GM21825 (cell line): ENCODE results near the gene GOLGA6D.
"Not testable (repeated sequence)": the region's sequence is repeated elsewhere in the genome, so short reads cannot be mapped to it uniquely, and the experiment has no call there.

ENCODE experiments used
- ATAC-seq: cut with Tn5 transposase; IDR thresholded peaks from one replicate; pipeline ENCODE4 v1.9.1; 2021; ENCODE audit warnings: mild to moderate bottlenecking, moderate library complexity; ENCODE audit not compliant: unreplicated experiment

GOLGA6D gene, protein sequence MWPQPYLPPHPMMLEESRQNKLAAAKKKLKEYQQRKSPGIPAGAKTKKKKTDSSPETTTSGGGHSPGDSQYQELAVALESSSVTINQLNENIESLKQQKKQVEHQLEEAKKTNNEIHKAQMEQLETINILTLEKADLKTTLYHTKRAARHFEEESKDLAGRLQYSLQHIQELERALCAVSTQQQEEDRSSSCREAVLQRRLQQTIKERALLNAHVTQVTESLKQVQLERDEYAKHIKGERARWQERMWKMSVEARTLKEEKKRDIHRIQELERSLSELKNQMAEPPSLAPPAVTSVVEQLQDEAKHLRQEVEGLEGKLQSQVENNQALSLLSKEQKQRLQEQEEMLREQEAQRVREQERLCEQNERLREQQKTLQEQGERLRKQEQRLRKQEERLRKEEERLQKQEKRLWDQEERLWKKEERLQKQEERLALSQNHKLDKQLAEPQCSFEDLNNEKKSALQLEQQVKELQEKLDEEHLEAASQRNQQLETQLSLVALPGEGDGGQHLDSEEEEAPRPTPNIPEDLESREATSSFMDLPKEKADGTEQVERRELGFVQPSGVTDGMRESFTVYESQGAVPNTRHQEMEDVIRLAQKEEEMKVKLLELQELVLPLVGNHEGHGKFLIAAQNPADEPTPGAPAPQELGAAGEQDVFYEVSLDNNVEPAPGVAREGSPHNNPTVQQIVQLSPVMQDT

DNA sequence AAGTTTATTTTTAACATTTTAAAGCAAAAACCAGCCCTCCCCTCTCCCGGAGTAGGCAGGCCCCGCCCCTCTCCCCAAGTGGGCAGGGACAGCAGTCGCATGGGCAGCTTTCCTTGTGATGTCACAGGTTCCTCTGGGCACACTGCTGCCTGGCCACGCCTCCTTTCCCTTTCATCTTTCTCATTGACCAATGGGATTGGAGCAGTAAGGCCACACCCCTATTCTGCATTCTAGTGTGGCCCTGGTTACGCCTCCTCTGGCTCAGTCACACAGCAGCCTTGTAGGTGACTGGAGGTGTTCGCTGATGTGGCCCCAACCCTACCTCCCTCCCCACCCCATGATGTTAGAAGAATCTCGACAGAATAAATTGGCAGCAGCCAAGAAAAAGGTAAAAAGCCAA lies at the start of gene GOLGA6D:
GOLGA6D (plus strand) TSS at position 264 of the 400 bp plus-strand sequence; CDS start at position 305, 41 bp downstream.
- not testable (repeated sequence) for ATAC-seq

DNA sequence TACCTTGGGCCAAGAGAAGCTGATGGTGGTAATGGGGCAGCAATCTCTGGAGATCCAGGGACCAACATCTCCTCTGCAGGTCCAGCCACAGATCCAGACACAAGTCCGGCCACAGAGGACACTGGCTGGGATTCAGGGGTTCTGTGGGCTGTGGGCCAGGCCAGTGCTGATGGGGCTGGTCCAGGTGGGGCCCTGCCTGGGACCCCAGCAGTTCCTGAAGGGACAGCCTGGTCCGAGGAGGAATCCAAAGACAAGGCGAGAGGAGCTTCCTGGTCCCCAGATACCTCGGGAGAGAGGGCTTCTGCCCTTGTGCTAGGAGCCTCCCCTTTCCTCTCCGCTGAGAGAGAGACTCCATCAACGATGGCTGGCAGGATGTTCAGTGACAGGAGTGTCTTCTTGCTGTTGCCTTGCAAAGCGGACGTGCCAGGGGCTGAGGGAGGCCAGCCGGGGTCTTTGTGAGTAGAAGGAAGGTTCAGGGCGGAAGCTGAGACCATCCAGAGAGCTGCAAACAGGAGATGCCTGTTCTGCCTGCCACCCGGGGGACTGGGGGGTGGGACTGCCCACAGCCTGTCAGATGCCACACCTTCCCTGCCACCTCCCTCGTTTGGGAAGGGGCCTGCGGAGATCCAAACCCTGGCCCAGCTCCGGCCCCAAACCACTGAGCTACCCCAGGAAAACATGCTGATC lies 49.0 kb upstream of the GOLGA6D start:
- no peak for ATAC-seq

DNA sequence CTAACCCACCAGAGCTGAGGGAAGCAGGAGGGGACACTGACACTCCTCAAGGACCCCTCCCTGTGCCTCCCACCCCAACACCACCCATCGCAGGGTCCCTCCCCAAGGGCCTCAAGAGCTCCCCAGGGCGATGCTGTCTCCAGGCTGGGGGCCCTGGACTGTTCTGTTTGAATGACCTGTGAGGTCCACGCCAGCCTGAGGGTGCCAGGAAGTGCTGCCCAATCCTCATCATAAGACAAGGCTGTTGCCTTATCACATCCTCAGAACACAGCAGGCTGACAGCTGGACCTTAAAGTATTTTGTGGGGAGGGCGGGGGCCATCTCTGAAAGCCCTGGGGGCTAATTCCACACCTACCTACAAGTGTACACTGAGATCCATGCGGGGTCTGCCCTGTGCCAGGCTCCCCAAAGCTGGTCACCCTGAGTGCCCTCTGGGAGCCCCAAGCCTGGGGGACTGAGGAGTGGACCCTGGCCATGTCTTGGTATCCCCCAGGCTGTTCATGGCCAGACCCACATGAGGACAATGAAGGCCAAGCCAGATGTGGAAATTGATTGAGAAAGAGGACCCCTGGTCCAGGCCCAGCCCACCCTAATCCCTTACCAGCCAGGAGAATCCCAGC lies 48.3 kb upstream of the GOLGA6D start:
- ATAC-seq = no peak

DNA sequence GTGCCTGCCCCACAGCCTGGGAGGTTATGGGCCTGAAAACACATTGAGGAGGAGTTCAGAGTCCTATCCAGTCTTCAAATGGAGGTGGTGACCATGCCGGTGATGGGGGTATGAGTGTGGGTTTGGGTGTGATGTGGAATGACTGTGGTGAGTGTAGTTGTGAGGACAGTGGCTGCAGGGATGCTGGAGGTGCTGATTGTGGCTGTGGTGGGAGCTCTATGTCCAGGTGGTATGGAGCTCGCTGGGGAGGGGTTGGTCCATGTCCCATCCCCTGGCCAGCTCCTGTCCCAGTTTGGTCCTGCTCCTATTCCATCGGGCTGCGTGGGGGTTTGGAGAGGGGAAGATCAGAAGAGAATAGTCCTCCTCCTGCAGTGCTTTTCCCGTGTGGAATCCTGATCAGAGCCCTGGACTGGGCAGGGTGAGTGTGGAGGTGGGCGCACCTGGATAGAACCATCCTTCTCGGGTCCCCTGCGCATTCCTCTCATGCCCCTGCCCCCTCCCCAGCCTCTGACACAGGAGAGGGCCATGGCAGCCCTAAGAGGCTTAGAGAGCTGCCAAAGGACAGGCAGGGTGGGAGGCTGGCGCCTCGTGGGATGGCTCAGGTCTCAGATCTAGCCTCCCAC lies 47.5 kb upstream of the GOLGA6D start:
- ATAC-seq = no peak

DNA sequence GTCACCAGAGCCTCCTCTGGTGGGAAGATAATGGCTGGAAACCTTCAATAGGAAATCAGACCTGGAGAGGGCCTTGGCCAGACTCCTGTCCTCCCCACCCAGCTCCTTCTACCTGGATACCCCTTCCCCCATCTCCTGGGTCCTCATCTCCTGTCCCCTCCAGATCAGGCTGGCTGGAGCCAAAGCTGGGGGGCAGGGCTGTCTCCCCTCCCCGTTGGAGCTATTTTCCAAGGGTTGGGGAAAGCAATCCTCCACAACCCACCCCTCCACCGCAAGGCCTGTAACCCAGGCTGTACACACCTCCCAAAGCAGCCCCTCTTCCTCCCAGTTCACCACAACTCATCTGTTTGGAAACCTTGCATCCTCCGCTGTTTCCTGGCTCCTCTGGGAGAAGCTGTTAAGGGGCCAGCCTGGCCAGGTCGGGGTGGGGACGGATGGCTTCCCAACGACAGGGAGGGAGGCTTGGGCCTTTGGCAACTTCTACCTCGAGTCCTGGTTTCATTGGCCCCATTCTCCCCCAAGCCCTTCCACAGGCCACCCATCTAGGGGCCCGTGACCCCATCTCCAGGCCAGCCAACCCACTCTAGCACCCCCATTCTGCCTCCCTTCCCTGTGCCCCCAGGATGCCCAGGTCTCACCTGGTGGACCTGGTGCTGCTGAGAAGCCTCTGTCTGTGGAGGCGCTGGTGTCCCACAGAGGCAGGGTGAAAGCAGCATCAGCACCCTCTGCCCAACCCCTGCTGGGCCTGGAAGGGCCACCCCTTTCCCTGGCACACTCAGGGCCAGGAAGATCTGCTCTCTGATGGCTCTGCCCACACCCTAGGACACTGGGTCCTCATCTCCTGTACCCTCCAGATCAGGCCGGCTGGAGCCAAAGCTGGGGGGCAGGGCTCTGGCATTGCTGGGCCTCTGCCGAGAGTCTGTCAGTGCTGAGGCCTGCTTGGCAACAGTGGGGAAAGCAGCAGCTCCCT lies 46.6 kb upstream of the GOLGA6D start:
- ATAC-seq = no peak

DNA sequence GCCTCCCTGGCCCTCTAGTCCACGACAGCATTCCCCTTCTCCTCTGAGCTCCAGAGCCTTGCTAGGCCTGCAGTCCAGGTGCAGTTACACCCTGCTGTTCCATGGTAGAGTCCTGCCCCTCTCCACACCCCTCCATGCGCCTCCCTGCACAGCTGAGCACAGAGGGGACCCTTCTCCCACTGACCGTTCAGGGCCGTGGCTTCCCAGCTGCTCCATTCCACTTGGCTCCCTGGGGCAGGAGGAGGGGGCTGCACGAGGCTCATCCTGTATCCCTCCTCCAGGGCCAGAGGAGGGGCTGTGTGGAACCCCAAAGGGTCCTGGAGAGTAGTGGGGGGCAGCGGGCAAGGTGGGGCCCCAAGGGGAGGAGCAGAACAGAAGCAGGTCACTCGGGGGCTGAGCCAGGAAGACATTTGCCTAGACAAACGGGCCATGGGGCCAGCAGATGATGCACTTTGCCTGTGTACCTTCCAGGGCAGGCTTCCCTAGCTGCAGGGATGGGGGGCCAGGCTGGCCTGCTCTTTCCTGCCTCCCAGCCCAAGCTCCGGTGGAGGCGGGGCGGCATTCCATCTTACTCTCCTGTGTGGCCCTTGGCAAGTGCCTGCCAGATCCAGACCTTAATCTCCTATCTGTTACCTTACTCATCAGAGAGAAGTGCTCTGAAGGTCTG lies 45.2 kb upstream of the GOLGA6D start:
- no peak for ATAC-seq

DNA sequence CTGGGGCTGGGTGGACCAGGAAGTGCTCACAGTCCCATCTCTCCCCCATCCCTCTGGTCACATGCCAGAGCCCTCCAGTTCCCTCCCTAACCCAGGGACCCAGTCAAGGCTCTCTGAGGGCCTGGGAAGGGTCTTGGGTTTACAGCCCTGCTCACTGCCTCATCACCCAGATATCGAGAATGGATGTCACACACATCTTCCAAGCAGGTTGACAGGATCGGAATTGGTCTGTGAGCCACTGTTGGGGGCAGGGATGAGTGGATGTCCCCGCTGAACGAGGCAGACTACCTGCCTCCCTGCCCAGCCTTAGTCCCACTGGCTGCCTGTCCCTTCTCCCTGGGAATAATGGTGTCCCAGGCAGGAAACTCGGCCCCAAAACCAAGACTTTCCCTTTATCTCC lies 44.5 kb upstream of the GOLGA6D start:
- no peak for ATAC-seq

DNA sequence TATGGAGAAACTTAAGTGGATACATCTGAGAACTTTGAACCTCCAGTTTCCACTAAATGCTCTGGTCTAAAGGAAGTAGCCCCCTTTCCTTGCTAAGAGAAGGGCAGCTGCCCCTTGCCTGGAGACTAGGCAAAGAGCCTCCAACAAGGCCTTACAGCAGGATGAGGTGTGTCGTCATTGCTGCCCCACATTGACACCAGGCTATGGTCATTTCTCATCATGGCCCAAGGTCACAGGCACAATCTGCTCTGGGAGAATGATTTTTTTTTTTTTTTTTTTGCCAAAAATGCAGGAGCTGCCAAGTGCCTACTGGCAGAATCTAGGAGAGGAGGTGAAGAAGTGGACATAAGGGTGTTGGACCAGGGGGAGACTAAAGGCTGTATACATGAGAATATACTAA lies 36.9 kb upstream of the GOLGA6D start:
- not testable (repeated sequence) for ATAC-seq

DNA sequence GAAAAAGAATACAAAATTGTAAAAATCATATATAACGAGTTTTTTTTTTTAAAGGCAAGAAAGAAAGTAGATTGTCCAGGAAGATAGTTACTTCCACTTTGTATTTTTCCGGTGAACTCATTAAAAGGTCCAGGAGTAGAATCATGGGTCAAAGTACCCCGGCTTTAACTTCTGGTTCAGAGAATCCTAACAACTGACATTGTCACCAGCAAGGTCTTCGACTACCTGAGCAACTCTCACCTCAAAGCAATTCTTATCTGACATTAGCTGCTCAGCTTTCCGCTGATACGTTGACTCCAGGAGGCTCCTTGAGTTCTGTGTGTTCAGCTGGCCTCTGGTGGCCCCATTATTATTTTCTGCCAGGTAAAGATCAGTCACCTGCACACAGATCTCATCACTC lies 33.6 kb upstream of the GOLGA6D start:
- not testable (repeated sequence) for ATAC-seq

DNA sequence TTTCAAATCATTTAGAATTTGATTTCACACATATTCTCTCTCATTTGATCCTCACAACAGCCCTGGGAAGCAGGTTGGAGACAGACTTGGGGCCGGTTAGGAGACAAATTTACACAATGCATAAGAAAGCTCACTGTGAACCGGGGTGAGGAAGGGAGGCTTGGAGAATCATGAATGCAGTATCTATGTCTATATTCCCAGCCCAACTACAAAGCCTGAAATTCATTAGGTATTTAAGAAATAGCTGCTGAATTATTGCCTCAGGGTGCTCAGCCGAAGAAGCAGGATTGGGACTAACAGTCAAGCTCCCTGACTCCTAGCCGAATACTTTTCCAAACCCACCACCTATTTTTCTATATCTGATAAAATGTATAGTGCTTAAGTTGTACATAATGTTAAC lies 32.9 kb upstream of the GOLGA6D start:
- ATAC-seq = no peak

DNA sequence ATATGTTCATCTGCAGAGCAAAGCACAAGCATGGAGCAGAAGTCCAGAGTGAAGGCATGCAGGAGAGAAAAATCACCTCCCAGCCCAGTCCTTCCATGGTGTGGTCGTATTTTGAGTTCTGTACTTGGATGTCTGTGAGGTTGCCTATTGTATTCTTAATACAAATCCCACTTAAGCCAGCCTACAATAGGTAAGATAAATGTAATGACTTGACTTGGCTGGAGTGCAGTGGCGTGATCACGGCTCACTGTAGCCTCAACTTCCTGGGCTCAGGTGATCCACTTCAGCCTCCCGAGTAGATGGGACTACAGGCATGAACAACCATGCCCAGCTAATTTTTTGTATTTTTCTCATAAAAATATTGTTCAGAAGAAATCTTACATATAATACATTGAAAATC lies 31.3 kb upstream of the GOLGA6D start:
- ATAC-seq = not testable (repeated sequence)

DNA sequence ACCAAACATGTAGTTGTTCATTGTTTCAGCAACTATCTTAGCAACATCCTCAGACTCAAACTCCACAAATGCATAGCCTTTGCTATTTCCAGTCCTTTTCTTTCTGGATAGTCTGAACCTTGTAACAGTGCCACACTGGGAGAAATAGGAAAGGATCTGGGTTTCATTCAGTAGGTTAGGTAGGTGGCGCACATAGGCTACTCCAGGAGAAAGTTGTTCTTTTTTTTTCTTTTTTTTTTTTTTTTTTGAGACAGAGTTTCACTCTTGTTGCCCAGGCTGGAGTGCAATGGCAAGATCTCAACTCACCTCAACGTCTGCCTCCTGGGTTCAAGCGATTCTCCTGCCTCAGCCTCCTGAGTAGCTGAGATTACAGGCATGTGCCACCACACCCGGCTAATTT lies 30.4 kb upstream of the GOLGA6D start:
- ATAC-seq = not testable (repeated sequence)

DNA sequence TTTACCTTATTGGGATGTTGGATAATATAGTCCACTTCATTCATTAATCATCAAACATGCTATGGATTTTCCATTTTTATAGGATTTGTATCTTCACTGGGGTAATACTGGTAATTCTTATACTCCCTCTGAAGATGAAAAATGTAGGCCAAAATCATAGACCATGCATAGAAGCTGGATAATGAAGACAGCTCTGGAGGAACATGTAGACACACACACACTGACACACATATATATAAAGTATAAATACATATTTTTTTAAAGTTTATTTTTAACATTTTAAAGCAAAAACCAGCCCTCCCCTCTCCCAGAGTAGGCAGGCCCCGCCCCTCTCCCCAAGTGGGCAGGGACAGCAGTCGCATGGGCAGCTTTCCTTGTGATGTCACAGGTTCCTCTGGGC lies 24.6 kb upstream of the GOLGA6D start, which contains the start of gene GOLGA6C:
GOLGA6C (plus strand) TSS at position 301 of the 400 bp plus-strand sequence. CDS start 265 bp downstream, outside the sequence.
- not testable (repeated sequence) for ATAC-seq

DNA sequence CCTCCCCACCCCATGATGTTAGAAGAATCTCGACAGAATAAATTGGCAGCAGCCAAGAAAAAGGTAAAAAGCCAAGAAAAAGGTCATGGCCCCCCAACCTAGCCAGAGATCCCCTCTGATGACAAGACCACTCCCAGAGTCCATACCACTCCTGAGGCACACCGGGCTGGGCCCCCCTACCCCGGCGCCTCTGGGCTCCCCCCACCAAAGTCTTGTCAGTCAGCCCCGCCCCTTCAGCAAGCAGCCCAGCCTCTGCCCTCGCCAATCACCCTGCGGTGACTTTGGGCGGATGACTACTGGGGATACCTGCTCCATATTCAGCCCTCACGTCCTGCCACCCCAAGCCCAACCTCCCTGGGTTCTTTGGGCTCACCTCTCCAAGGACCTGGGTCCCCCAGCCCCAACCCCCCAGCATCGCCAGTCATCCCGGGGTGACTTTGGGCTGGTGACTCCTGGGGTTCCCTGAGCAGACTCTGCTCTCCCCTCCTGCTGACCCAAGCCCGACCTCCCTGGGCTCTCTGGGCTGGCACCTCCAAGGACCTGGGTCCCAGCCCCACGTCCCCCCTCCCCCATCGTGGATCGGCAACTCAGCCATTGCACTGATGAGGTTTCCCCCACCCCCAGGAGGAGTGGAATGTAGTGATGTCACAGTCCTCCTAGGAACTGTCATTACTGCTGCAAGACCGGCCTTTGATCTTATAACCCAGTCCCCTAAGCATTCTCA lies 23.9 kb upstream of the GOLGA6D start:
- ATAC-seq = not testable (repeated sequence)

DNA sequence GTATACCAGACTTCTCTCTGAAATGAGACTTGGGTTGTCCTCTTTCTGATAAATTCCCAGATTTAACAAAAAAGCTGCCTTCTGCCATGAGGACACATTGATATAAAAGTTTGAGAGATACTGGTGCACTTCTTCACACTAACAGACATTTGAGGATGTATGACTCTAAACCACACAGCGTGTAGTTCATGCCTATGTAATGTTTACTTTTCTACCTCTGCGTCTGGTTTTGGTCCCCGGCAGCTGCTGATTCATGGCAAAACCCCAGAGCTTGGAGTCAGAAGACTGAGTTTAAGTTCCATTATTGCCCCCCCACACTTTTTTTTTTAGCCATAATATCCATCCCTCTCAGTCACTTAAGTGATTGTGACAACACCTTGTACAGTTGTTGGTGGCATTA lies 22.8 kb upstream of the GOLGA6D start:
- ATAC-seq = not testable (repeated sequence)

DNA sequence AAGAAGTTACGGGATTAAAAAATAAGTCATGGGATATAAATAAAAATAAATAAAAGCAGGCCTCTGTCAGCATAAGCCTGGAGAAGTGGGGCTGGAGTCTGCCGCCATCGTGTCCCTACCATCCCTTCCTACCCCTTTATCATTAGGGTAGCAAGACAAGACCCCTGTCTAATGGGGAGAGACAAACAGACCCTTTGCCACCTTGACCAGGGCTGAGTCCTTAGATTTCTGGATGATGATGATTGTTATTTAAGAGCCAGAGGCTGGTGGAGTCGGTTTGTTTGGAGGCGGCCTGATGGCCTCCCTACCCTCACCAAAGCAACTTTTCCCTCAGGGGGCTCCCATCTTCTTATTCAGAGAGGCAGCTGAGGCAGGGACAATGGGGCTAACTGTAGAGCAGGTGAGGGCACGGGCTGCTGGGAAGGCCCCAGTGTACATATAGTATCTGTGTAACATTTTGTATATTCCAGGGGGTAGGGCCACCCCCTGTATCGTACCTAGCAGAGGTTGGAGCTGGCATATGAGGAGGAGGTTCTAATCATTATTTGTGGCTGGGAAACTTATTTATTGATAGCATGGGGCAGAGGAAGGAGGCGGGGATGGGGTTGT lies 8.8 kb upstream of the GOLGA6D start:
- not testable (repeated sequence) for ATAC-seq

DNA sequence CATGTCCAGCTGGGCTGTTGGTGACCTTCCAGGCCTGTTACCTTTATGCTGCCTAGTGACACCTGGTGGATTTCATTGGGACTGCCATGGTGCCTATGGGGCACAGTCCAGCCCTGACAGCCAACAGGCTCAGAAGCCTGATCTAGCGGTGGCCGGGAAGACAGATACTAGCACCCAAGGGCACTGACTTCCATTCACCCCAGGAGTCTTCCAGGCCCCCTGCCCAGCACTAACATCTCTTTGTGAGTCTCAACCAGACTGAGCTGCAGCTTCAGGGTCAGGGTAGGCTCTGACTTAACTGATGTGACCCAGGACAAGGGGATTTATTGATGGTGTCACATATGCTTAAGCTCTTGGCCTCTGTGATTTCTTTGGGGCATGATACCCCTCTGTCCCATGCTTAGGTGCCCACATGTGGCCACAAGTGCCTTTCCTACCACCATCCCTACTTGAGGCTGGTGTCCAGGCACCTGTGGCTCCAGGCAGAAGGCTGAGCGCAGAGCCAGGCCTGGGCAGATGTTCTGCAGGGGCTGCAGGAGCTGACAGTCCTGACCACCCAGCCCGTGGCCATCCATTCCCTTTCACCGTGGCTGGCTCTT lies 8.0 kb upstream of the GOLGA6D start:
- peak; percentile 93 for ATAC-seq
